HepG2 (cell line): Measurements from ENCODE around the gene DHX16. TPM values are rescaled to one million over a fixed set of nuclear protein-coding genes. Genes with fewer than 3 reads are reported as not detected.
A peak's percentile ranks its signal among the peaks of the same experiment; 100 is the strongest.

Experiments
- DPF2 ChIP-seq: sonication (generic); formaldehyde crosslinking; IDR thresholded peaks from 2 replicates; pipeline ENCODE4 v1.4.0; 2020; ENCODE audit warnings: mild to moderate bottlenecking, low read depth, missing genetic modification reagents, borderline replicate concordance
- FOXK2 ChIP-seq: fragments of 450-650 bp; IDR thresholded peaks from 2 replicates; pipeline ENCODE4 v1.6.1; 2016
- KLF11 ChIP-seq: IDR thresholded peaks from 2 replicates; pipeline ENCODE4 v1.6.1; 2016; ENCODE audit warnings: missing compliant biosample characterization
- POLR2AphosphoS2 ChIP-seq: IDR thresholded peaks from 2 replicates; pipeline ENCODE4 v1.6.1; 2011; ENCODE audit warnings: low read depth, low read length, improper control_type of control experiment
- TBL1XR1 ChIP-seq: fragments of 150-350 bp; IDR thresholded peaks from 2 replicates; pipeline ENCODE4 v1.6.1; 2014; ENCODE audit warnings: borderline replicate concordance, low read length; ENCODE audit not compliant: partially characterized antibody
- ZFP1 ChIP-seq: IDR thresholded peaks from 2 replicates; pipeline ENCODE4 v1.6.1; 2016
- ZIK1 ChIP-seq: sonication (generic); formaldehyde crosslinking; IDR thresholded peaks from 2 replicates; pipeline ENCODE4 v1.5.0; 2020; ENCODE audit warnings: mild to moderate bottlenecking, low read depth, missing genetic modification reagents, borderline replicate concordance
- ZNF607 ChIP-seq: sonication (generic); formaldehyde crosslinking; IDR thresholded peaks from 2 replicates; pipeline ENCODE4 v1.5.1; 2020; ENCODE audit warnings: missing genetic modification reagents, mild to moderate bottlenecking, borderline replicate concordance
- ZSCAN21 ChIP-seq: sonication (generic); formaldehyde crosslinking; IDR thresholded peaks from 2 replicates; pipeline ENCODE4 v1.8.0; 2022; ENCODE audit warnings: mild to moderate bottlenecking, missing genetic modification reagents, moderate library complexity, borderline replicate concordance
- polyA plus RNA-seq, 8 experiments: library from polyadenylated mRNA; depleted of rRNA in 3 of 8; stranded (reverse) in 7 of 8; unstranded in 1 of 8; fragments of >200 nt; fragmentation: Illumina TruSeq in 4 of 8; extraction: Trizol in 4 of 8; gene quantifications; 2 replicates each; pipeline versions ENCODE4 v1.2.1 to v1.2.3, GENCODE V29; 2011 to 2016; ENCODE audit warnings: low read depth in 4 of 8, missing spikeins in 1 of 8, mixed read lengths in 1 of 8; ENCODE audit not compliant: insufficient read depth in 1 of 8
- total RNA-seq, 5 experiments: library from RNA; depleted of rRNA; stranded (reverse); fragments of >200 nt; fragmentation: Illumina TruSeq; extraction: Trizol; gene quantifications; 2 replicates each; pipeline ENCODE4 v1.2.3, GENCODE V29; 2016; ENCODE audit warnings: low read depth in 1 of 5
- TF ChIP-seq, protein P1 (sequence below): fragments of 450-650 bp; IDR thresholded peaks from 2 replicates; pipeline ENCODE4 v1.6.1; 2017; ENCODE audit warnings: mild to moderate bottlenecking
- TF ChIP-seq, protein P2 (sequence below): sonication (generic); formaldehyde crosslinking; IDR thresholded peaks from 2 replicates; pipeline ENCODE4 v1.5.0; 2020; ENCODE audit warnings: mild to moderate bottlenecking, missing genetic modification reagents
- TF ChIP-seq, protein P3 (sequence below): sonication (generic); formaldehyde crosslinking; IDR thresholded peaks from 2 replicates; pipeline ENCODE4 v1.9.0; 2021; ENCODE audit warnings: missing genetic modification reagents, borderline replicate concordance
- TF ChIP-seq, protein P4 (sequence below): sonication (generic); formaldehyde crosslinking; IDR thresholded peaks from 2 replicates; pipeline ENCODE4 v1.8.1; 2023; ENCODE audit warnings: mild to moderate bottlenecking, missing genetic modification reagents
- TF ChIP-seq, protein P5 (sequence below): sonication (generic); formaldehyde crosslinking; IDR thresholded peaks from 2 replicates; pipeline ENCODE4 v1.4.0; 2020; ENCODE audit warnings: missing genetic modification reagents

Gene DHX16
- total and polyA plus RNA-seq, 2 of the 13 experiments (the other 11 are each of a cell fraction or from before 2014, with no cell fraction given): 57.0 to 58.5 TPM

DNA sequence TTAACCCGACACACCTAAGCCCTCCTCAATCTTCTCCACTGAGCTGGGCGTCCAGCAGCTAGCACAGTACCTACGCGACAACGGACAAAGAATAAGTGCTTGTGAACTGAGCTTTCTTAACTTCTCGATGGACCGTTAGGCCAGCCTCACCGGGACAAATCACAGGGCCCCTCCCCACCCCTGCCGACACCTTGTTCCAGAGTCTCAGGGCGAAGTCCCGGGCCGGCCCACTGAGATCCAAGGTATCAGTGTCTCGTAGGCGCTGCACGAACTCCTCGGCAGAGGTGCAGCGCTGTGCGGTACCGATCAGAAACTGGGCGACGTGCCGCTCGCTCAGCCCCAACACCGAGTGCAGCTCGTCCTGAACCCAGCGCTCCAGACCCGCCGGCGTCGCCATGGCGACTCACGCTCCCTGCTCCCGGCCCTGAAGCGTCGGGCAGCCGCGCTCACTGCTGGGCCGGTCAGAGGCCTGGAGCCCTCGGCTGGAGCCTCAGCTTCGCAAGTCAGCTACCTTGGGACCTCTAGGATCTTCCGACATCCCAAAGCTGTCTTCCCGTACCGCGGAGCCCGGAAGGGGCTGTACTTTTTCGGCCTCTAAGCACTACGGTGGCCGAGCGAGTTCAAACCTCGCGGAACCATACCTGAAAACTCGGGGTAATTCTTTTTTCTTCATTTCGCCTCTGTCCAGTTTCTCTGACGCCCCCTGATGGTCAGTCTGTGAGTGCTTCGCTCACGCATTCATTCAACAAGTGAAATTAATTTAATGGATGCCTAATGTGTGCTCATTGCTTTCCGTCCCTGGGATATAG, at the start of gene DHX16 (continued):
- TF ChIP-seq ZIK1 (0 out of 2 replicates have a peak, but pooled peaks have one; percentile 29), FOXK2 (no peak; the same call in 1 of the 2 replicates), ZNF607 (CRISPR knock-in tag) (peak; percentile 55), ZFP1 (CRISPR knock-in tag) (peak; percentile 85), POLR2AphosphoS2 (no peak), DPF2 (CRISPR knock-in tag) (no peak), KLF11 (CRISPR knock-in tag) (0 out of 2 replicates have a peak, but pooled peaks have one; percentile 25), ZSCAN21 (CRISPR knock-in tag) (no peak; the same call in 1 of the 2 replicates), TBL1XR1 (peak; percentile 64)
- TF ChIP-seq, protein P1, sequence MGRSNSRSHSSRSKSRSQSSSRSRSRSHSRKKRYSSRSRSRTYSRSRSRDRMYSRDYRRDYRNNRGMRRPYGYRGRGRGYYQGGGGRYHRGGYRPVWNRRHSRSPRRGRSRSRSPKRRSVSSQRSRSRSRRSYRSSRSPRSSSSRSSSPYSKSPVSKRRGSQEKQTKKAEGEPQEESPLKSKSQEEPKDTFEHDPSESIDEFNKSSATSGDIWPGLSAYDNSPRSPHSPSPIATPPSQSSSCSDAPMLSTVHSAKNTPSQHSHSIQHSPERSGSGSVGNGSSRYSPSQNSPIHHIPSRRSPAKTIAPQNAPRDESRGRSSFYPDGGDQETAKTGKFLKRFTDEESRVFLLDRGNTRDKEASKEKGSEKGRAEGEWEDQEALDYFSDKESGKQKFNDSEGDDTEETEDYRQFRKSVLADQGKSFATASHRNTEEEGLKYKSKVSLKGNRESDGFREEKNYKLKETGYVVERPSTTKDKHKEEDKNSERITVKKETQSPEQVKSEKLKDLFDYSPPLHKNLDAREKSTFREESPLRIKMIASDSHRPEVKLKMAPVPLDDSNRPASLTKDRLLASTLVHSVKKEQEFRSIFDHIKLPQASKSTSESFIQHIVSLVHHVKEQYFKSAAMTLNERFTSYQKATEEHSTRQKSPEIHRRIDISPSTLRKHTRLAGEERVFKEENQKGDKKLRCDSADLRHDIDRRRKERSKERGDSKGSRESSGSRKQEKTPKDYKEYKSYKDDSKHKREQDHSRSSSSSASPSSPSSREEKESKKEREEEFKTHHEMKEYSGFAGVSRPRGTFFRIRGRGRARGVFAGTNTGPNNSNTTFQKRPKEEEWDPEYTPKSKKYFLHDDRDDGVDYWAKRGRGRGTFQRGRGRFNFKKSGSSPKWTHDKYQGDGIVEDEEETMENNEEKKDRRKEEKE: no peak
- TF ChIP-seq, protein P2, sequence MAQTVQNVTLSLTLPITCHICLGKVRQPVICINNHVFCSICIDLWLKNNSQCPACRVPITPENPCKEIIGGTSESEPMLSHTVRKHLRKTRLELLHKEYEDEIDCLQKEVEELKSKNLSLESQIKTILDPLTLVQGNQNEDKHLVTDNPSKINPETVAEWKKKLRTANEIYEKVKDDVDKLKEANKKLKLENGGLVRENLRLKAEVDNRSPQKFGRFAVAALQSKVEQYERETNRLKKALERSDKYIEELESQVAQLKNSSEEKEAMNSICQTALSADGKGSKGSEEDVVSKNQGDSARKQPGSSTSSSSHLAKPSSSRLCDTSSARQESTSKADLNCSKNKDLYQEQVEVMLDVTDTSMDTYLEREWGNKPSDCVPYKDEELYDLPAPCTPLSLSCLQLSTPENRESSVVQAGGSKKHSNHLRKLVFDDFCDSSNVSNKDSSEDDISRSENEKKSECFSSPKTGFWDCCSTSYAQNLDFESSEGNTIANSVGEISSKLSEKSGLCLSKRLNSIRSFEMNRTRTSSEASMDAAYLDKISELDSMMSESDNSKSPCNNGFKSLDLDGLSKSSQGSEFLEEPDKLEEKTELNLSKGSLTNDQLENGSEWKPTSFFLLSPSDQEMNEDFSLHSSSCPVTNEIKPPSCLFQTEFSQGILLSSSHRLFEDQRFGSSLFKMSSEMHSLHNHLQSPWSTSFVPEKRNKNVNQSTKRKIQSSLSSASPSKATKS (CRISPR knock-in tag): peak; percentile 74; the same call in 1 of the 2 replicates
- TF ChIP-seq, protein P3, sequence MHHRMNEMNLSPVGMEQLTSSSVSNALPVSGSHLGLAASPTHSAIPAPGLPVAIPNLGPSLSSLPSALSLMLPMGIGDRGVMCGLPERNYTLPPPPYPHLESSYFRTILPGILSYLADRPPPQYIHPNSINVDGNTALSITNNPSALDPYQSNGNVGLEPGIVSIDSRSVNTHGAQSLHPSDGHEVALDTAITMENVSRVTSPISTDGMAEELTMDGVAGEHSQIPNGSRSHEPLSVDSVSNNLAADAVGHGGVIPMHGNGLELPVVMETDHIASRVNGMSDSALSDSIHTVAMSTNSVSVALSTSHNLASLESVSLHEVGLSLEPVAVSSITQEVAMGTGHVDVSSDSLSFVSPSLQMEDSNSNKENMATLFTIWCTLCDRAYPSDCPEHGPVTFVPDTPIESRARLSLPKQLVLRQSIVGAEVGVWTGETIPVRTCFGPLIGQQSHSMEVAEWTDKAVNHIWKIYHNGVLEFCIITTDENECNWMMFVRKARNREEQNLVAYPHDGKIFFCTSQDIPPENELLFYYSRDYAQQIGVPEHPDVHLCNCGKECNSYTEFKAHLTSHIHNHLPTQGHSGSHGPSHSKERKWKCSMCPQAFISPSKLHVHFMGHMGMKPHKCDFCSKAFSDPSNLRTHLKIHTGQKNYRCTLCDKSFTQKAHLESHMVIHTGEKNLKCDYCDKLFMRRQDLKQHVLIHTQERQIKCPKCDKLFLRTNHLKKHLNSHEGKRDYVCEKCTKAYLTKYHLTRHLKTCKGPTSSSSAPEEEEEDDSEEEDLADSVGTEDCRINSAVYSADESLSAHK (CRISPR knock-in tag): no peak
- TF ChIP-seq, protein P4, sequence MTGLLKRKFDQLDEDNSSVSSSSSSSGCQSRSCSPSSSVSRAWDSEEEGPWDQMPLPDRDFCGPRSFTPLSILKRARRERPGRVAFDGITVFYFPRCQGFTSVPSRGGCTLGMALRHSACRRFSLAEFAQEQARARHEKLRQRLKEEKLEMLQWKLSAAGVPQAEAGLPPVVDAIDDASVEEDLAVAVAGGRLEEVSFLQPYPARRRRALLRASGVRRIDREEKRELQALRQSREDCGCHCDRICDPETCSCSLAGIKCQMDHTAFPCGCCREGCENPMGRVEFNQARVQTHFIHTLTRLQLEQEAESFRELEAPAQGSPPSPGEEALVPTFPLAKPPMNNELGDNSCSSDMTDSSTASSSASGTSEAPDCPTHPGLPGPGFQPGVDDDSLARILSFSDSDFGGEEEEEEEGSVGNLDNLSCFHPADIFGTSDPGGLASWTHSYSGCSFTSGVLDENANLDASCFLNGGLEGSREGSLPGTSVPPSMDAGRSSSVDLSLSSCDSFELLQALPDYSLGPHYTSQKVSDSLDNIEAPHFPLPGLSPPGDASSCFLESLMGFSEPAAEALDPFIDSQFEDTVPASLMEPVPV (CRISPR knock-in tag): peak; percentile 74; the same call in 1 of the 2 replicates
- TF ChIP-seq, protein P5, sequence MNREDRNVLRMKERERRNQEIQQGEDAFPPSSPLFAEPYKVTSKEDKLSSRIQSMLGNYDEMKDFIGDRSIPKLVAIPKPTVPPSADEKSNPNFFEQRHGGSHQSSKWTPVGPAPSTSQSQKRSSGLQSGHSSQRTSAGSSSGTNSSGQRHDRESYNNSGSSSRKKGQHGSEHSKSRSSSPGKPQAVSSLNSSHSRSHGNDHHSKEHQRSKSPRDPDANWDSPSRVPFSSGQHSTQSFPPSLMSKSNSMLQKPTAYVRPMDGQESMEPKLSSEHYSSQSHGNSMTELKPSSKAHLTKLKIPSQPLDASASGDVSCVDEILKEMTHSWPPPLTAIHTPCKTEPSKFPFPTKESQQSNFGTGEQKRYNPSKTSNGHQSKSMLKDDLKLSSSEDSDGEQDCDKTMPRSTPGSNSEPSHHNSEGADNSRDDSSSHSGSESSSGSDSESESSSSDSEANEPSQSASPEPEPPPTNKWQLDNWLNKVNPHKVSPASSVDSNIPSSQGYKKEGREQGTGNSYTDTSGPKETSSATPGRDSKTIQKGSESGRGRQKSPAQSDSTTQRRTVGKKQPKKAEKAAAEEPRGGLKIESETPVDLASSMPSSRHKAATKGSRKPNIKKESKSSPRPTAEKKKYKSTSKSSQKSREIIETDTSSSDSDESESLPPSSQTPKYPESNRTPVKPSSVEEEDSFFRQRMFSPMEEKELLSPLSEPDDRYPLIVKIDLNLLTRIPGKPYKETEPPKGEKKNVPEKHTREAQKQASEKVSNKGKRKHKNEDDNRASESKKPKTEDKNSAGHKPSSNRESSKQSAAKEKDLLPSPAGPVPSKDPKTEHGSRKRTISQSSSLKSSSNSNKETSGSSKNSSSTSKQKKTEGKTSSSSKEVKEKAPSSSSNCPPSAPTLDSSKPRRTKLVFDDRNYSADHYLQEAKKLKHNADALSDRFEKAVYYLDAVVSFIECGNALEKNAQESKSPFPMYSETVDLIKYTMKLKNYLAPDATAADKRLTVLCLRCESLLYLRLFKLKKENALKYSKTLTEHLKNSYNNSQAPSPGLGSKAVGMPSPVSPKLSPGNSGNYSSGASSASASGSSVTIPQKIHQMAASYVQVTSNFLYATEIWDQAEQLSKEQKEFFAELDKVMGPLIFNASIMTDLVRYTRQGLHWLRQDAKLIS (CRISPR knock-in tag): 0 out of 2 replicates have a peak, but pooled peaks have one; percentile 16
